ENCODE results near the gene IQCM.
"Not testable (repeated sequence)": the region's sequence is repeated elsewhere in the genome, so short reads cannot be mapped to it uniquely, and the experiment has no call there.

IQCM gene

GRCh38 chr4:149534779-149535178 lies 280.9 kb downstream of the IQCM start:
- no peaks in the 10 kb centered on the region for H3K4me1 Mint-ChIP-seq (ENCODE audit: low read depth)
- H3K4me3 Mint-ChIP-seq = no peak overlapping the region
- peaks cover 8% of the 10 kb centered on the region for H3K9me3 Mint-ChIP-seq
- no peaks in the 10 kb centered on the region for H3K27me3 Mint-ChIP-seq (ENCODE audit: low read depth)
- H3K36me3 Mint-ChIP-seq (ENCODE audit: low read depth) = no peaks in the 10 kb centered on the region
- no peak overlapping the region for H3K27ac Mint-ChIP-seq

DNA sequence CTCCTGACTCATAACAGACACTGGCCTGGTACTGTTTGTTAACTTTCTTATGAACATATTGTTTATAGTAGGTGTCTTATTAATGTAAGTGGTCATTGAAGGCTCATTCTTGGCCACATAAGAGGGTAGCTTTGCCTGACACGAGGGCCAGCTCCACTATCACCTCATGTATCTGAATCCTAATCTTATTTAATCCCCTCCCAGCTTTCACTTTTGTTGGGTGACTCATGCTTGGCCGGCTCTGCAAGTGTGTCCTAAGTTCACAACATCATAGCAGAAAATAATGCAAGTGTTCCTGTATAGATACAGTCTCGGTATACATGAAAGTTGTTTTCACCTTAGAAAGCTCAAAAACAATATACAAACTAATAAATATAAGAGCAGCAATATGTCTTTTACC lies 283.8 kb downstream of the IQCM start:
- Mint-ChIP-seq H3K27me3 (ENCODE audit: low read depth) (no peaks in the 10 kb centered on the region), H3K27ac (no peak overlapping the region)

DNA sequence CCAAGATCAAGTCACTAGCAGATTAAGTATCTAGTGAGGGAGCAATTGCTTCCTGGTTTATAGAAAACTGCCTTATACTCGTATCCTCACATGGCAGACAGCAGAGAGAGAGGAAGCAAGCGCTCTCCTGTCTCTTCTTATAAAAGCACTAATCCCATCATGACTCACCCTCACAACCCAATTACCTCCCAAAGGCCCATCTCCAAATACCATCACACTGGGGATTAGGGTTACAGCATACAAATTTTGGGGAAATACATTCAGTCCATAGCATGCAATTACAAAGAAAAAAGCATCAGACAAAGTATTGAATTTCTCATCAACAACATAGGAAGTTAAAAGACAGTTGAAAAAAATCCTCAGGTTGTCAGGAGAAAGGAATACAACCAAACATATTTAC lies 292.6 kb downstream of the IQCM start:
- no peak overlapping the region for H3K4me3 Mint-ChIP-seq
- no peaks in the 10 kb centered on the region for H3K27me3 Mint-ChIP-seq (ENCODE audit: low read depth)
- H3K9me3 Mint-ChIP-seq = peaks cover 10% of the 10 kb centered on the region
- no peak overlapping the region for H3K27ac Mint-ChIP-seq
- no peaks in the 10 kb centered on the region for H3K4me1 Mint-ChIP-seq (ENCODE audit: low read depth)
- H3K36me3 Mint-ChIP-seq (ENCODE audit: low read depth) = no peaks in the 10 kb centered on the region

More for the DNA sequence above, 283.8 kb downstream of the IQCM start:
- Mint-ChIP-seq H3K4me1 (ENCODE audit: low read depth) (no peaks in the 10 kb centered on the region), H3K4me3 (no peak overlapping the region), H3K36me3 (ENCODE audit: low read depth) (no peaks in the 10 kb centered on the region), H3K9me3 (no peaks in the 10 kb centered on the region)

DNA sequence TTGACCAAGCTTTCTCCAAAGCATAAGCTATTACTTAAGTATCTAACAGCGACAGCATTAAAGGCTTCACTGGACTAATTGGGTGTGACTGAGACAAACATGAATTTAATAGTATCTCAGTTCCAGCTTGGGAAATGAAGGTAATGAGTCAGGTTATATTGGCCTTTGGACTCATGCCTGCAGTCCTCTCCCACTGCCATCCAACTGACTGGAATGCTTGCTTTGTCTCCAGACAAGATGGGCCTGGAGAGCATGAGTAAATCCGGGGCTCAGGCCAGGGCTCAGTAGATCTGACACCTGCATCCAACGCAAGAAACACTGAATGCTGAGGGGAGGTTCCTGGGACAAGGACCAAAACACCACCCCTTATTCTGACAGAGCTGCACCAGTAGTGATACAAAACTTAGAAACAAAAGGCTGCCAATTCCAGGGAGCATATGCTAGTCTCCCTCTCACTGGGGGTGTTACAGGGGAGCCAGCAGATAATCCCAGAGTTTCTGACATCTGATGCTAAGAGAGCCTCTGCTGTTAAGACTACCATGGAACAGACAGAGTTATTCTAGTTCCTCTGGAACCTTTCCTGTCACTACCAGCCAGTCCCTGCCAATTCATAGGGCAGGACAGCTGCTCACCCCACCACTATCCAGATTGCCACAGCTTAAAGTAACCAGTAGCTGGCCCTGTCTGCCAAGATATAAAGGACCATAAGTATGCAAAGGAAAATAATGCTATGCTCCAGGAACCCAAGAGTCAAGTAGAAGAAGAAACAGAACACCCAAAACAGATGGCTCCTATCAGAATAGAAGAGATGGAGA lies 293.8 kb downstream of the IQCM start:
- Mint-ChIP-seq H3K4me3 (no peak overlapping the region), H3K27ac (no peak overlapping the region), H3K27me3 (ENCODE audit: low read depth) (no peaks in the 10 kb centered on the region), H3K36me3 (ENCODE audit: low read depth) (no peaks in the 10 kb centered on the region), H3K9me3 (peaks cover 13% of the 10 kb centered on the region), H3K4me1 (ENCODE audit: low read depth) (no peaks in the 10 kb centered on the region)

DNA sequence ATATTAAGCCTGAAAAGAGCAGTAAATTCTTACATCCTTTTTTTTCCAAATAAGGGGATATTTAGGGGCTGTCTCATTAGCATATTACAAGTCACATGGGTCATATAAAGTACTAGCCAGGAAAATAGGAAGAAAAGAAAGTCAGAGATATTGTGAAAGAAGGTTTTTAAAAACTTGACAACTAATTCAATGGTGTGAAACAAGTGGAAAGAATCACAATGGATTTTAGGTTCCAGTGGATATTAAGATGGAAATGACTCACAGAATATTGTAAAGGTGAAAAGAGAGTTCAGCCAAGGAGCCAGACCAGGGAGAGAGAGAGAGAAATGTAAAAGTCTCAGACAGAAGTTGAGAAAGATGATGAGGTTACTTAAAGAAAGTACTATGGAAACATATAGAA lies 297.2 kb downstream of the IQCM start:
- H3K27me3 Mint-ChIP-seq (ENCODE audit: low read depth) = no peaks in the 10 kb centered on the region

DNA sequence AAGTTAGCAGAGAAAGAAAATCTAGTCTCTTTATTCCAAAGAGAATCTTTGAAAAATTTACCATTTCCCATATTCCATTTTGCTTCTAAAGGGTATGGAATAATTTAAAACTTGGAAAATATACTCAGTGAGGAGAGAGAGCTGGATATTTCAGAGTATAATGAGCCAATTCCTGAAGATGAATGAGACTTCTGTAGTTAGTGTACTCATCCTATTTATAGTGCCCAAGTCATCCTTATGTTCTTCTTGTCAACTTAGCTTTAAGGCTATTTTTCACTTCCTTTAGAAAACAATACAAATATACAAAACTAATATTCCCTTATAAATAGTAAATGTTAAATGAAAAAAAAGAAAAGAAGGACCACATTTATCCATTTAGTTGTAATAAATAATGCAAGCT lies 302.6 kb downstream of the IQCM start:
- H3K9me3 Mint-ChIP-seq = peaks cover 11% of the 10 kb centered on the region
- no peaks in the 10 kb centered on the region for H3K27me3 Mint-ChIP-seq (ENCODE audit: low read depth)
- no peak overlapping the region for H3K27ac Mint-ChIP-seq
- H3K36me3 Mint-ChIP-seq (ENCODE audit: low read depth) = no peaks in the 10 kb centered on the region
- H3K4me1 Mint-ChIP-seq (ENCODE audit: low read depth) = no peaks in the 10 kb centered on the region
- H3K4me3 Mint-ChIP-seq = no peak overlapping the region

More for the DNA sequence above, 297.2 kb downstream of the IQCM start:
- no peaks in the 10 kb centered on the region for H3K4me1 Mint-ChIP-seq (ENCODE audit: low read depth)
- peaks cover 21% of the 10 kb centered on the region for H3K9me3 Mint-ChIP-seq
- H3K4me3 Mint-ChIP-seq = no peak overlapping the region
- no peaks in the 10 kb centered on the region for H3K36me3 Mint-ChIP-seq (ENCODE audit: low read depth)
- no peak overlapping the region for H3K27ac Mint-ChIP-seq

DNA sequence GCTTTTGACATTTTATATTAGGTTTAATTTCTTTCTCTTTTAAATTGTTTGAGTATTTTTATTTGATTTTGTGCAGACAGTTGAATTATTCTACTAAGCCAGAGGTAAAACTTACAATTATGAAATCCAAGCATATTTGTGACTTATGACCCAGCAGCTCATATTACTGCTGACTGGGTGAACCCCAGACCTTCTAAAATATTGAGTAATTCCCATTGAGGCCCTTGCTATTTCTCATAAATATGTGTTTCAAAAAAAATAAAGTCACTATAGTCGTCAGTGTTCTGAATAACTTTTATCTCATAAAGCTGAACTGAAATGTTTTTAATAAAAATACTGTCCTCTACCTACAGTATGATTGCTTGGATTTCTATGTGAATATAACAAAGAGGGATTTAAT lies 303.1 kb downstream of the IQCM start:
- H3K4me1 Mint-ChIP-seq (ENCODE audit: low read depth) = no peaks in the 10 kb centered on the region
- H3K4me3 Mint-ChIP-seq = no peak overlapping the region
- peaks cover 11% of the 10 kb centered on the region for H3K9me3 Mint-ChIP-seq
- H3K36me3 Mint-ChIP-seq (ENCODE audit: low read depth) = no peaks in the 10 kb centered on the region
- H3K27me3 Mint-ChIP-seq (ENCODE audit: low read depth) = no peaks in the 10 kb centered on the region
- no peak overlapping the region for H3K27ac Mint-ChIP-seq

- Mint-ChIP-seq H3K36me3 (ENCODE audit: low read depth) (no peaks in the 10 kb centered on the region), H3K4me1 (ENCODE audit: low read depth) (no peaks in the 10 kb centered on the region), H3K27me3 (ENCODE audit: low read depth) (no peaks in the 10 kb centered on the region), H3K4me3 (no peak overlapping the region), H3K9me3 (peaks cover 8% of the 10 kb centered on the region), H3K27ac (no peak overlapping the region)
Observed at GRCh38 chr4:149511558-149512298, 303.9 kb downstream of the IQCM start.

- H3K9me3 Mint-ChIP-seq; H3K36me3 Mint-ChIP-seq (ENCODE audit: low read depth); H3K27ac Mint-ChIP-seq; H3K4me1 Mint-ChIP-seq (ENCODE audit: low read depth); H3K27me3 Mint-ChIP-seq (ENCODE audit: low read depth); H3K4me3 Mint-ChIP-seq: not testable (repeated sequence)
Observed at GRCh38 chr4:149507309-149507708, 308.3 kb downstream of the IQCM start.

- Mint-ChIP-seq H3K27ac (no peak overlapping the region), H3K4me3 (no peak overlapping the region), H3K36me3 (ENCODE audit: low read depth) (no peaks in the 10 kb centered on the region), H3K9me3 (no peaks in the 10 kb centered on the region), H3K4me1 (ENCODE audit: low read depth) (no peaks in the 10 kb centered on the region), H3K27me3 (ENCODE audit: low read depth) (no peaks in the 10 kb centered on the region)
Observed at GRCh38 chr4:149500806-149501205, 314.8 kb downstream of the IQCM start.

GRCh38 chr4:149499726-149500125 lies 315.9 kb downstream of the IQCM start:
- Mint-ChIP-seq H3K4me1 (ENCODE audit: low read depth) (no peaks in the 10 kb centered on the region), H3K36me3 (ENCODE audit: low read depth) (no peaks in the 10 kb centered on the region), H3K9me3 (no peaks in the 10 kb centered on the region), H3K27me3 (ENCODE audit: low read depth) (no peaks in the 10 kb centered on the region), H3K4me3 (no peak overlapping the region), H3K27ac (no peak overlapping the region)

DNA sequence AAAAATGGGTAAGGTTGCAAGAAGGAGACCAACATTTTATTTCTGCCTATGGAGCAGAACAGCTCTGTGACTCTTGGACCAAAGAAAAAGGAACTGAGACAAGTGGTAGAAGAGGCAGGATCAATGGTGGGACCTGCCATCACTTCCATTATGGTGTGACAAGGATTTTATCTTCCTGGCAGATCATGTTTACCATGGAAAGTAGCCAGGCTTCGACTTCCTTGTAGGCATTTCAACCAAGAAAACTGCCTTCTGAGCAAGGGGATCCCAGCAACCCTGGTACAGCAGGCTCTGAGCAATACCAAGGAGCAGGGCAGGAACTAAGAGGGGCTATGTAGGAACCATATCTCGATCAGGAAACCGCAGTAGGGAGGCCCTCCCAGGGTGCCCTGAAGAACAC lies 317.4 kb downstream of the IQCM start:
- H3K4me1 Mint-ChIP-seq (ENCODE audit: low read depth) = no peaks in the 10 kb centered on the region
- H3K36me3 Mint-ChIP-seq (ENCODE audit: low read depth) = no peaks in the 10 kb centered on the region
- H3K27ac Mint-ChIP-seq = no peak overlapping the region
- no peaks in the 10 kb centered on the region for H3K9me3 Mint-ChIP-seq
- no peaks in the 10 kb centered on the region for H3K27me3 Mint-ChIP-seq (ENCODE audit: low read depth)
- H3K4me3 Mint-ChIP-seq = no peak overlapping the region

DNA sequence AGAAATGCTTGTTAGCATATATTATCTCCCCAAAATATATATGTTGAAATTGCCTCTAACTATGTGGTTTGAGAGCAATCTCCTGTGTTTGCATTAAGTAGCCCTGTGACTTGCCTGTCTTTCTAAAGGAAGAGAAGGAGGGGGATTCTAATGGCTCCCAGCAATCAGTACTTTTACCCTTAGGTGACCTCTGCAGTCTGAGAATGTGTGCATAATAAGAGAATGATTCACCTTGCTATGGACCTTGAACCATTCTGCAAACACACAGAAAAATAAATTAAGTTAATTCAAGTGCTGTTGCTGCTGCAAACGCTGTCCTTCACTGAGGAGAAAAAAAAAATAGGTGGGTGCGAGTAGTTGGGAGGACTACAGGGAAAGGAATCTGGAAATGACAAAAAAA lies 322.2 kb downstream of the IQCM start:
- Mint-ChIP-seq H3K9me3 (peaks cover 4% of the 10 kb centered on the region), H3K4me3 (no peak overlapping the region), H3K27me3 (ENCODE audit: low read depth) (no peaks in the 10 kb centered on the region), H3K4me1 (ENCODE audit: low read depth) (no peaks in the 10 kb centered on the region), H3K27ac (no peak overlapping the region), H3K36me3 (ENCODE audit: low read depth) (no peaks in the 10 kb centered on the region)

- no peak overlapping the region for H3K4me3 Mint-ChIP-seq
Observed at GRCh38 chr4:149489321-149489720, 326.3 kb downstream of the IQCM start.

DNA sequence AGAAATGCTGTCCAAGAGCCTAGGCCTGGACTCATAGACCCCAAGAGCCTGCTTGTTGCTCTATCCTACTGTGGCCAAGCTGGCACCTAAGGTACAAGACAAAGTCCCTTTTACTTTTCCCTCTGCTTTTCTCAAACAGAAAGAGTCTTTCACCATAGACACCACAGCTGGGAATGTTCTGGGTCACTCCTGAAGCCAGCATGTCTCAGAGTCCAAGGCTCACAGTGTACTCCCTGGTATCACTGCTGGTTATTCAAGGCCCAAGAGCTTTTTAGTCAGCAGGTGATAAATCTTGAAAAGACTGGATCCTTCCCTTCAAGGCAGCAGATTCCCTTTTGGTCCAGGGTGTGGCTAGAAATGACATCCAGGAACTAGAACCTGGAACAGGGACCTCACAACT lies 328.8 kb downstream of the IQCM start:
- H3K27ac Mint-ChIP-seq = no peak overlapping the region
- no peaks in the 10 kb centered on the region for H3K4me1 Mint-ChIP-seq (ENCODE audit: low read depth)
- no peak overlapping the region for H3K4me3 Mint-ChIP-seq
- H3K9me3 Mint-ChIP-seq = peaks cover 4% of the 10 kb centered on the region
- H3K27me3 Mint-ChIP-seq (ENCODE audit: low read depth) = no peaks in the 10 kb centered on the region
- no peaks in the 10 kb centered on the region for H3K36me3 Mint-ChIP-seq (ENCODE audit: low read depth)

More at GRCh38 chr4:149489321-149489720, 326.3 kb downstream of the IQCM start:
- Mint-ChIP-seq H3K27ac (no peak overlapping the region), H3K27me3 (ENCODE audit: low read depth) (no peaks in the 10 kb centered on the region), H3K36me3 (ENCODE audit: low read depth) (no peaks in the 10 kb centered on the region), H3K4me1 (ENCODE audit: low read depth) (no peaks in the 10 kb centered on the region), H3K9me3 (peaks cover 7% of the 10 kb centered on the region)
